ENCODE results near the gene NFXL1. TPM values are rescaled to one million over a fixed set of nuclear protein-coding genes. Genes with fewer than 3 reads are reported as not detected.

The NFXL1 gene
- polyA plus RNA-seq, 2 of the 4 experiments (the other 2 are of a cell fraction), result 7.1 to 15.7 TPM

DNA sequence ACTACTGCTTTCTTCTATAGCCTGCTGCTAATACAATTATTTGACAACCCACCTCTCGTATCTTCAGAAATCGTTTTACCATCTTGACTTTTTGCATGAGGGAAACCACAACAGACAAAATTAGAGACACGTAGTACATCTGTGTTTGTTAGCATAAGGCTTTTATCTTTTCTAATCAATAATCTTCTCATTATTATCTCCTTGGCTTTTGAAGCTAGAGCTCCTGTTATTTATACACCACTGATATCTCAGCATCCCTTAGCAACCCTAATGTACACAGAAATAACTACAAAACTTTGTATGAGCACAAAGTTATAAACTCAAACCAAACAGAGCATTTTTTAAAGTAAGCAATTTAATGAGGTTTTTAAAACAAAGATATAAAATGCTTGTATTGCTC is 116.2 kb downstream of the NFXL1 start:
- H3K4me1 ChIP-seq, result no peaks in the 10 kb centered on the region
- 3% methylated on average over 3 of the region's 3 CpGs for WGBS (ENCODE audit: missing lambda C conversion rate)
- ATAC-seq (no peak), FAIRE-seq (no peak), DNase-seq (ENCODE audit: low read depth in 1 of 2, low spot score in 1 of 2) (no peak)
- H3K9me3 ChIP-seq, result no peaks in the 10 kb centered on the region
- no peak overlapping the region for H3K27ac ChIP-seq
- H3K4me3 ChIP-seq, result no peak overlapping the region
- TF ChIP-seq RCOR1 (IDR thresholded peaks at IDR 0.05; ENCODE audit: low read depth, low read length) (no peak), FOXS1 (CRISPR knock-in tag; IDR thresholded peaks at IDR 0.05) (no peak), FOSL2 (IDR thresholded peaks at IDR 0.05) (no peak), FOSL2 (CRISPR knock-in tag; IDR thresholded peaks at IDR 0.05) (no peak), KDM5A (IDR thresholded peaks at IDR 0.05) (no peak), HEYL (CRISPR knock-in tag; IDR thresholded peaks at IDR 0.05) (no peak), SMC3 (IDR thresholded peaks at IDR 0.05) (no peak), ZFP36 (IDR thresholded peaks at IDR 0.05; ENCODE audit: borderline replicate concordance, partially characterized antibody) (no peak), NPAS2 (CRISPR knock-in tag; IDR thresholded peaks at IDR 0.05; ENCODE audit: borderline replicate concordance) (no peak), HOXA7 (CRISPR knock-in tag; IDR thresholded peaks at IDR 0.05) (no peak), JUN (IDR thresholded peaks at IDR 0.05) (no peak), ZC3H11A (IDR thresholded peaks at IDR 0.05) (no peak), JUNB (IDR thresholded peaks at IDR 0.05) (no peak), PHF8 (IDR thresholded peaks at IDR 0.05; ENCODE audit: borderline replicate concordance, low read depth) (no peak), MAZ (IDR thresholded peaks at IDR 0.05; ENCODE audit: borderline replicate concordance, low read depth, low read length) (no peak)
- TF ChIP-seq, protein P1, sequence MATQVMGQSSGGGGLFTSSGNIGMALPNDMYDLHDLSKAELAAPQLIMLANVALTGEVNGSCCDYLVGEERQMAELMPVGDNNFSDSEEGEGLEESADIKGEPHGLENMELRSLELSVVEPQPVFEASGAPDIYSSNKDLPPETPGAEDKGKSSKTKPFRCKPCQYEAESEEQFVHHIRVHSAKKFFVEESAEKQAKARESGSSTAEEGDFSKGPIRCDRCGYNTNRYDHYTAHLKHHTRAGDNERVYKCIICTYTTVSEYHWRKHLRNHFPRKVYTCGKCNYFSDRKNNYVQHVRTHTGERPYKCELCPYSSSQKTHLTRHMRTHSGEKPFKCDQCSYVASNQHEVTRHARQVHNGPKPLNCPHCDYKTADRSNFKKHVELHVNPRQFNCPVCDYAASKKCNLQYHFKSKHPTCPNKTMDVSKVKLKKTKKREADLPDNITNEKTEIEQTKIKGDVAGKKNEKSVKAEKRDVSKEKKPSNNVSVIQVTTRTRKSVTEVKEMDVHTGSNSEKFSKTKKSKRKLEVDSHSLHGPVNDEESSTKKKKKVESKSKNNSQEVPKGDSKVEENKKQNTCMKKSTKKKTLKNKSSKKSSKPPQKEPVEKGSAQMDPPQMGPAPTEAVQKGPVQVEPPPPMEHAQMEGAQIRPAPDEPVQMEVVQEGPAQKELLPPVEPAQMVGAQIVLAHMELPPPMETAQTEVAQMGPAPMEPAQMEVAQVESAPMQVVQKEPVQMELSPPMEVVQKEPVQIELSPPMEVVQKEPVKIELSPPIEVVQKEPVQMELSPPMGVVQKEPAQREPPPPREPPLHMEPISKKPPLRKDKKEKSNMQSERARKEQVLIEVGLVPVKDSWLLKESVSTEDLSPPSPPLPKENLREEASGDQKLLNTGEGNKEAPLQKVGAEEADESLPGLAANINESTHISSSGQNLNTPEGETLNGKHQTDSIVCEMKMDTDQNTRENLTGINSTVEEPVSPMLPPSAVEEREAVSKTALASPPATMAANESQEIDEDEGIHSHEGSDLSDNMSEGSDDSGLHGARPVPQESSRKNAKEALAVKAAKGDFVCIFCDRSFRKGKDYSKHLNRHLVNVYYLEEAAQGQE (IDR thresholded peaks at IDR 0.05), result no peak
- TF ChIP-seq, protein P2, sequence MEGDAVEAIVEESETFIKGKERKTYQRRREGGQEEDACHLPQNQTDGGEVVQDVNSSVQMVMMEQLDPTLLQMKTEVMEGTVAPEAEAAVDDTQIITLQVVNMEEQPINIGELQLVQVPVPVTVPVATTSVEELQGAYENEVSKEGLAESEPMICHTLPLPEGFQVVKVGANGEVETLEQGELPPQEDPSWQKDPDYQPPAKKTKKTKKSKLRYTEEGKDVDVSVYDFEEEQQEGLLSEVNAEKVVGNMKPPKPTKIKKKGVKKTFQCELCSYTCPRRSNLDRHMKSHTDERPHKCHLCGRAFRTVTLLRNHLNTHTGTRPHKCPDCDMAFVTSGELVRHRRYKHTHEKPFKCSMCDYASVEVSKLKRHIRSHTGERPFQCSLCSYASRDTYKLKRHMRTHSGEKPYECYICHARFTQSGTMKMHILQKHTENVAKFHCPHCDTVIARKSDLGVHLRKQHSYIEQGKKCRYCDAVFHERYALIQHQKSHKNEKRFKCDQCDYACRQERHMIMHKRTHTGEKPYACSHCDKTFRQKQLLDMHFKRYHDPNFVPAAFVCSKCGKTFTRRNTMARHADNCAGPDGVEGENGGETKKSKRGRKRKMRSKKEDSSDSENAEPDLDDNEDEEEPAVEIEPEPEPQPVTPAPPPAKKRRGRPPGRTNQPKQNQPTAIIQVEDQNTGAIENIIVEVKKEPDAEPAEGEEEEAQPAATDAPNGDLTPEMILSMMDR (IDR thresholded peaks at IDR 0.05), result no peak
- TF ChIP-seq, protein P3, sequence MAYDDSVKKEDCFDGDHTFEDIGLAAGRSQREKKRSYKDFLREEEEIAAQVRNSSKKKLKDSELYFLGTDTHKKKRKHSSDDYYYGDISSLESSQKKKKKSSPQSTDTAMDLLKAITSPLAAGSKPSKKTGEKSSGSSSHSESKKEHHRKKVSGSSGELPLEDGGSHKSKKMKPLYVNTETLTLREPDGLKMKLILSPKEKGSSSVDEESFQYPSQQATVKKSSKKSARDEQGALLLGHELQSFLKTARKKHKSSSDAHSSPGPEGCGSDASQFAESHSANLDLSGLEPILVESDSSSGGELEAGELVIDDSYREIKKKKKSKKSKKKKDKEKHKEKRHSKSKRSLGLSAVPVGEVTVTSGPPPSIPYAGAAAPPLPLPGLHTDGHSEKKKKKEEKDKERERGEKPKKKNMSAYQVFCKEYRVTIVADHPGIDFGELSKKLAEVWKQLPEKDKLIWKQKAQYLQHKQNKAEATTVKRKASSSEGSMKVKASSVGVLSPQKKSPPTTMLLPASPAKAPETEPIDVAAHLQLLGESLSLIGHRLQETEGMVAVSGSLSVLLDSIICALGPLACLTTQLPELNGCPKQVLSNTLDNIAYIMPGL (CRISPR knock-in tag; IDR thresholded peaks at IDR 0.05; ENCODE audit: borderline replicate concordance), result no peak
- H3K4me2 ChIP-seq, result no peak overlapping the region
- CTCF ChIA-PET, result no interaction called here
- POLR2A ChIA-PET, result no interaction called here

Other genes starting within 250 kb of the NFXL1 start
- gene CORIN, start 76.5 kb downstream of the NFXL1 start, polyA plus RNA-seq (2011; rRNA removed), result 0.03 TPM in 1 of 2 replicates, not detected in the other
- gene CORIN, start 76.5 kb downstream of the NFXL1 start, polyA plus RNA-seq (2017; fragmentation: RNase III; extraction: RNeasy Plus Mini Kit Qiagen cat#74134 plus additional on column Dnase treatment), result not detected in 3 replicates
- gene CNGA1, start 102.1 kb upstream of the NFXL1 start, polyA plus RNA-seq (2011; rRNA removed), result not detected in 2 replicates
- gene CNGA1, start 102.1 kb upstream of the NFXL1 start, polyA plus RNA-seq (2017; fragmentation: RNase III; extraction: RNeasy Plus Mini Kit Qiagen cat#74134 plus additional on column Dnase treatment), result 0.12 TPM in 1 of 3 replicates, not detected in the others
- 0.47 and 0.53 TPM in 2 replicates for gene NIPAL1, start 102.2 kb upstream of the NFXL1 start, polyA plus RNA-seq (2011; rRNA removed)
- gene NIPAL1, start 102.2 kb upstream of the NFXL1 start, polyA plus RNA-seq (2017; fragmentation: RNase III; extraction: RNeasy Plus Mini Kit Qiagen cat#74134 plus additional on column Dnase treatment), result 0.29 to 0.41 TPM (median 0.38 TPM) in 3 replicates
- gene TXK, start 219.7 kb upstream of the NFXL1 start, polyA plus RNA-seq (2011; rRNA removed), result 0.13 and 0.14 TPM in 2 replicates
- gene TXK, start 219.7 kb upstream of the NFXL1 start, polyA plus RNA-seq (2017; fragmentation: RNase III; extraction: RNeasy Plus Mini Kit Qiagen cat#74134 plus additional on column Dnase treatment), result 0.06 to 0.22 TPM (median 0.13 TPM) in 3 replicates